Measurements from ENCODE around the gene FTL. TPM values are rescaled to one million over a fixed set of nuclear protein-coding genes. Genes with fewer than 3 reads are reported as not detected.
A peak's percentile ranks its signal among the peaks of the same experiment; 100 is the strongest.

Gene FTL
- total and polyA plus RNA-seq, 12 donors = 450 to 3,518 (median 747) TPM

DNA sequence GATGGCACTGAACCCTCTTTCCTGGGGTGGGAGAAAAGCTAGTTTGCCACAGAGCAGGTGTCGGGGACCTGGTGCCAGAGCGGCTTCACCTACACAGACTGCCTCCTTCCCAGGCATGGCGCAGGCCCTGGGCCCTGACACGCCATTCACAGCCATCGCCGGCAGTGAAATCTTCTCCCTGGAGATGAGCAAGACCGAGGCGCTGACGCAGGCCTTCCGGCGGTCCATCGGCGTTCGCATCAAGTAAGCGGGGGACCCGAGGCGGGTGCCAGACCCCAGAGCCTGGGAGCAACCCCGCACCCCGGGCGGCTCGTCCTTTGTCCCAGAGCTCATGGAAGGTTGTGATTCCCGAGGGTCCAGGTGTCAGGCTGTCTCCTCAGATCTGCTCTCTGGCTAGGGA lies 41.8 kb downstream of the FTL start:
- intact Hi-C loops (cut with DNase I) = no loop called here
- Histone ChIP-seq H3K36me3 (peaks cover 0 to 98% (median 52%) of the 10 kb centered on the region in 9 donors), H3K27ac (no peak overlapping the region), H3K4me3 (no peak overlapping the region), H3K4me1 (no peaks in the 10 kb centered on the region), H3K9me3 (no peaks in the 10 kb centered on the region), H3K27me3 (no peaks in the 10 kb centered on the region)
- ATAC-seq (no peak), DNase-seq (no peak)
- TF ChIP-seq, protein P1, sequence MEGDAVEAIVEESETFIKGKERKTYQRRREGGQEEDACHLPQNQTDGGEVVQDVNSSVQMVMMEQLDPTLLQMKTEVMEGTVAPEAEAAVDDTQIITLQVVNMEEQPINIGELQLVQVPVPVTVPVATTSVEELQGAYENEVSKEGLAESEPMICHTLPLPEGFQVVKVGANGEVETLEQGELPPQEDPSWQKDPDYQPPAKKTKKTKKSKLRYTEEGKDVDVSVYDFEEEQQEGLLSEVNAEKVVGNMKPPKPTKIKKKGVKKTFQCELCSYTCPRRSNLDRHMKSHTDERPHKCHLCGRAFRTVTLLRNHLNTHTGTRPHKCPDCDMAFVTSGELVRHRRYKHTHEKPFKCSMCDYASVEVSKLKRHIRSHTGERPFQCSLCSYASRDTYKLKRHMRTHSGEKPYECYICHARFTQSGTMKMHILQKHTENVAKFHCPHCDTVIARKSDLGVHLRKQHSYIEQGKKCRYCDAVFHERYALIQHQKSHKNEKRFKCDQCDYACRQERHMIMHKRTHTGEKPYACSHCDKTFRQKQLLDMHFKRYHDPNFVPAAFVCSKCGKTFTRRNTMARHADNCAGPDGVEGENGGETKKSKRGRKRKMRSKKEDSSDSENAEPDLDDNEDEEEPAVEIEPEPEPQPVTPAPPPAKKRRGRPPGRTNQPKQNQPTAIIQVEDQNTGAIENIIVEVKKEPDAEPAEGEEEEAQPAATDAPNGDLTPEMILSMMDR (IDR thresholded peaks at IDR 0.05) = no peak
- WGBS, 2 donors = 96 to 97% methylated on average over 22 of the region's 22 CpGs

DNA sequence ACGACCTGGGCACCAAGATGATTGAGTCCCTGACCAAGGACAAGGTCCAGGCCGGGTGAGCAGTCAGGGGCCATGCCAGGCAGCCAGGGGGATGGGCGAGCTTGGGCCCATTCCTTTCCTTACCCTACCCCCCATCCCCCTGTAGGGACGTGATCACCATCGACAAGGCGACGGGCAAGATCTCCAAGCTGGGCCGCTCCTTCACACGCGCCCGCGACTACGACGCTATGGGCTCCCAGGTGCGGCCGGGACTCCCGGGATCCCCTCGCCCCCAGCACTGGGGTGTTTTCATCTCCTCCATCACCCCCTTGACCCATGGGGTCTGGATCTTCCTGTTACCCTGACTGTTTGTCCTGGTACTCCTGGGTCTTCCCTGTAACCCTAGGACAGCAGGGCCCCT lies 44.7 kb downstream of the FTL start:
- Histone ChIP-seq H3K4me3 (no peak overlapping the region), H3K27me3 (no peaks in the 10 kb centered on the region), H3K4me1 (no peaks in the 10 kb centered on the region), H3K27ac (no peak overlapping the region), H3K36me3 (peaks cover 0 to 96% (median 41%) of the 10 kb centered on the region in 9 donors), H3K9me3 (no peaks in the 10 kb centered on the region)
- 98% methylated on average over 18 of the region's 18 CpGs for WGBS, 2 donors
- DNase-seq (no peak), ATAC-seq (peak in 2 of 8 donors; percentile 7)
- TF ChIP-seq, protein P1 (IDR thresholded peaks at IDR 0.05) = no peak
- intact Hi-C loops (cut with DNase I) = no loop called here

DNA sequence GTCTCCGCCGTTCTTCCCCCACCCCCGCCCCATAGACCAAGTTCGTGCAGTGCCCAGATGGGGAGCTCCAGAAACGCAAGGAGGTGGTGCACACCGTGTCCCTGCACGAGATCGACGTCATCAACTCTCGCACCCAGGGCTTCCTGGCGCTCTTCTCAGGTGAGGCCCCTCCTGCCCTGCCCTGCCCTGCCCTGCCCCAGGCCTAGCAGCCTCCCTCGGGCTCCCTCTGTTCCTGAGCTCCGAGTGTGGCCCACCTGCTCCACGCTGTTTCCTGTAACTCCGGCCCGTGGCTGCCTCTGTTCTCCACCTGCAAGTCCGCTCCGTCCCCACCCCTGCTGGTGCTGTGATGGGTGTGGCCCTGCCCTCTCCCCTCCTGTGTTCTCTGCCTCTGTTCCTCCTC lies 45.3 kb downstream of the FTL start:
- no peak for DNase-seq
- no peaks in the 10 kb centered on the region for H3K9me3 ChIP-seq
- 92 to 93% methylated on average over 18 of the region's 18 CpGs for WGBS, 2 donors
- no peak for ATAC-seq
- no peaks in the 10 kb centered on the region for H3K4me1 ChIP-seq
- H3K27me3 ChIP-seq = no peaks in the 10 kb centered on the region
- TF ChIP-seq, protein P1 (IDR thresholded peaks at IDR 0.05) = no peak
- intact Hi-C loops (cut with DNase I) = no loop called here
- H3K4me3 ChIP-seq = no peak overlapping the region
- no peak overlapping the region for H3K27ac ChIP-seq
- H3K36me3 ChIP-seq = peaks cover 0 to 96% (median 35%) of the 10 kb centered on the region in 9 donors

DNA sequence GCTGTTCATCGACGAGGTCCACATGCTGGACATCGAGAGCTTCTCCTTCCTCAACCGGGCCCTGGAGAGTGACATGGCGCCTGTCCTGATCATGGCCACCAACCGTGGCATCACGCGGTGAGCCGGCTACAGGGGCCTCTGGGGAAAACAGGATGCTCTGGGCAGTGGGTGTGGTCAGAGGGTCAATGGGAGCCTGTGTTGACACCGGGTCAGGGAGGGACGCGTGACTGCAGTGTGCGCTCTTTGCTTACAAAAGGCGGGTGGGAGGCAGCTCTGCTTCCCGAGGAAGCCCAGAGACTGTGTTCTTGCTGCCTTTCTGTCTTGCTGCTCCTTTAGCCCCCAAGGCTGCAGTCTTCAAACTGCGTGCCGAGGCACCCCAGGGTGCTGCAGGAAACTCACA lies 46.1 kb downstream of the FTL start:
- 91 to 93% methylated on average over 17 of the region's 17 CpGs for WGBS, 2 donors
- no peak overlapping the region for H3K4me3 ChIP-seq
- no peaks in the 10 kb centered on the region for H3K9me3 ChIP-seq
- intact Hi-C loops (cut with DNase I) = no loop called here
- peaks cover 0 to 96% (median 35%) of the 10 kb centered on the region in 9 donors for H3K36me3 ChIP-seq
- ATAC-seq (no peak), DNase-seq (no peak)
- no peaks in the 10 kb centered on the region for H3K4me1 ChIP-seq
- H3K27me3 ChIP-seq = no peaks in the 10 kb centered on the region
- no peak overlapping the region for H3K27ac ChIP-seq
- TF ChIP-seq, protein P1 (IDR thresholded peaks at IDR 0.05) = no peak
